Fibroblast of lung (primary cell): ENCODE results near the gene TRAFD1. TPM values are rescaled to one million over a fixed set of nuclear protein-coding genes. Genes with fewer than 3 reads are reported as not detected.

Source experiments
- DNase-seq, 2 donors: peaks; one replicate each; pipeline versions ENCODE4 v3.0.0 to v3.0.0-alpha.2; 2010; ENCODE audit warnings: low read depth in 2 of 2
- H2AFZ ChIP-seq: 2 replicates; pipeline ENCODE4 v1.5.1; 2012; ENCODE audit warnings: low read length, control low read depth, inconsistent platforms
- H3K27ac ChIP-seq: 2 replicates; pipeline ENCODE4 v1.5.1; 2011; ENCODE audit warnings: low read length, control low read depth; ENCODE audit not compliant: insufficient read depth
- H3K27me3 ChIP-seq: 2 replicates; pipeline ENCODE4 v1.5.1; 2011; ENCODE audit warnings: mild to moderate bottlenecking, low read length; ENCODE audit not compliant: control insufficient read depth, insufficient read depth
- H3K36me3 ChIP-seq: 2 replicates; pipeline ENCODE4 v1.5.1; 2011; ENCODE audit warnings: low read length; ENCODE audit not compliant: control insufficient read depth, insufficient read depth
- H3K4me1 ChIP-seq: 2 replicates; pipeline ENCODE4 v1.5.1; 2011; ENCODE audit warnings: low read length; ENCODE audit not compliant: control insufficient read depth, insufficient read depth; ENCODE audit errors: extremely low read depth
- H3K4me2 ChIP-seq: 2 replicates; pipeline ENCODE4 v1.5.1; 2011; ENCODE audit warnings: low read length, control low read depth; ENCODE audit not compliant: insufficient read depth; ENCODE audit errors: extremely low read depth
- H3K4me3 ChIP-seq, 4 experiments: fragments of 200-600 bp in 1 of 4; sonication (generic) in 1 of 4; replicated peaks in 1 of 4; 2 replicates each; pipeline ENCODE4 v1.5.1; 2011 to 2016; ENCODE audit warnings: low read length in 4 of 4, low read depth in 3 of 4, mild to moderate bottlenecking in 3 of 4, control low read depth in 2 of 4, inconsistent platforms in 1 of 4, mixed read lengths in 1 of 4; ENCODE audit not compliant: insufficient read depth in 1 of 4; ENCODE audit errors: control extremely low read depth in 1 of 4
- H3K79me2 ChIP-seq: 2 replicates; pipeline ENCODE4 v1.5.1; 2012; ENCODE audit warnings: mild to moderate bottlenecking, low read length, inconsistent platforms; ENCODE audit not compliant: control insufficient read depth, insufficient read depth
- H3K9ac ChIP-seq: 2 replicates; pipeline ENCODE4 v1.5.1; 2011; ENCODE audit warnings: mild to moderate bottlenecking, low read length, control low read depth; ENCODE audit not compliant: insufficient read depth
- H3K9me3 ChIP-seq: 2 replicates; pipeline ENCODE4 v1.5.1; 2012; ENCODE audit warnings: low read depth, low read length; ENCODE audit not compliant: control insufficient read depth, insufficient read depth
- H4K20me1 ChIP-seq: 2 replicates; pipeline ENCODE4 v1.5.1; 2011; ENCODE audit warnings: low read length; ENCODE audit not compliant: control insufficient read depth, insufficient read depth; ENCODE audit errors: extremely low read depth
- EZH2 ChIP-seq: IDR thresholded peaks from 2 replicates; pipeline ENCODE4 v1.5.1; 2012; ENCODE audit warnings: low read length, control low read depth, mild to moderate bottlenecking; ENCODE audit errors: missing control alignments
- polyA plus RNA-seq, 2 donors: library from polyadenylated mRNA; depleted of rRNA in 1 of 2; stranded (reverse) in 1 of 2; unstranded in 1 of 2; fragments of >200 nt; gene quantifications; 2 replicates each; pipeline ENCODE4 v1.2.1, GENCODE V29; 2011 to 2012; ENCODE audit warnings: missing spikeins in 1 of 2
- total RNA-seq: library from RNA; depleted of rRNA; stranded (reverse); fragments of >200 nt; gene quantifications from 2 replicates; pipeline ENCODE4 v1.2.1, GENCODE V29; 2014
- TF ChIP-seq, protein P1 (sequence below), 2 donors: IDR thresholded peaks in 1 of 2; conservative IDR thresholded peaks in 1 of 2; 1 replicate in 1 of 2; 2 replicates in 1 of 2; pipeline ENCODE4 v1.5.1; 2011 to 2012; ENCODE audit warnings: low read length in 2 of 2, control low read depth in 1 of 2, inconsistent platforms in 1 of 2, low read depth in 1 of 2, mild to moderate bottlenecking in 1 of 2

TRAFD1 gene
- total and polyA plus RNA-seq, 2 donors (not counting 1 experiment from before 2014, with no cell fraction given), result 42.5 to 83.4 TPM

- no peak for TF ChIP-seq EZH2
- TF ChIP-seq, protein P1, sequence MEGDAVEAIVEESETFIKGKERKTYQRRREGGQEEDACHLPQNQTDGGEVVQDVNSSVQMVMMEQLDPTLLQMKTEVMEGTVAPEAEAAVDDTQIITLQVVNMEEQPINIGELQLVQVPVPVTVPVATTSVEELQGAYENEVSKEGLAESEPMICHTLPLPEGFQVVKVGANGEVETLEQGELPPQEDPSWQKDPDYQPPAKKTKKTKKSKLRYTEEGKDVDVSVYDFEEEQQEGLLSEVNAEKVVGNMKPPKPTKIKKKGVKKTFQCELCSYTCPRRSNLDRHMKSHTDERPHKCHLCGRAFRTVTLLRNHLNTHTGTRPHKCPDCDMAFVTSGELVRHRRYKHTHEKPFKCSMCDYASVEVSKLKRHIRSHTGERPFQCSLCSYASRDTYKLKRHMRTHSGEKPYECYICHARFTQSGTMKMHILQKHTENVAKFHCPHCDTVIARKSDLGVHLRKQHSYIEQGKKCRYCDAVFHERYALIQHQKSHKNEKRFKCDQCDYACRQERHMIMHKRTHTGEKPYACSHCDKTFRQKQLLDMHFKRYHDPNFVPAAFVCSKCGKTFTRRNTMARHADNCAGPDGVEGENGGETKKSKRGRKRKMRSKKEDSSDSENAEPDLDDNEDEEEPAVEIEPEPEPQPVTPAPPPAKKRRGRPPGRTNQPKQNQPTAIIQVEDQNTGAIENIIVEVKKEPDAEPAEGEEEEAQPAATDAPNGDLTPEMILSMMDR (conservative IDR thresholded peaks at IDR 0.05 in 1 of 2, IDR thresholded peaks at IDR 0.05 in 1 of 2; ENCODE audit: low read depth in 1 of 2, low read length in 2 of 2), result no peak
- Histone ChIP-seq H3K4me1 (no peaks in the 10 kb centered on the region), H3K4me2 (no peak overlapping the region), H3K9ac (no peak overlapping the region), H3K36me3 (peaks cover 19% of the 10 kb centered on the region), H3K27me3 (no peaks in the 10 kb centered on the region), H3K27ac (no peak overlapping the region), H3K79me2 (no peaks in the 10 kb centered on the region), H3K9me3 (no peaks in the 10 kb centered on the region), H4K20me1 (no peaks in the 10 kb centered on the region), H3K4me3 (no peak overlapping the region), H2AFZ (no peak overlapping the region)
- DNase-seq, result no peak
These were observed 69.4 kb downstream of the TRAFD1 start for GRCh38 chr12:112194601-112195247.

GRCh38 chr12:112196196-112196875 is 71.0 kb downstream of the TRAFD1 start:
- Histone ChIP-seq H3K4me1 (no peaks in the 10 kb centered on the region), H3K4me2 (no peak overlapping the region), H3K27ac (no peak overlapping the region), H3K27me3 (no peaks in the 10 kb centered on the region), H3K79me2 (no peaks in the 10 kb centered on the region), H3K9ac (no peak overlapping the region), H3K4me3 (no peak overlapping the region), H3K9me3 (no peaks in the 10 kb centered on the region), H3K36me3 (peaks cover 17% of the 10 kb centered on the region), H2AFZ (no peak overlapping the region), H4K20me1 (no peaks in the 10 kb centered on the region)
- TF ChIP-seq, protein P1 (conservative IDR thresholded peaks at IDR 0.05 in 1 of 2, IDR thresholded peaks at IDR 0.05 in 1 of 2; ENCODE audit: low read depth in 1 of 2, low read length in 2 of 2), result no peak
- TF ChIP-seq EZH2, result no peak
- DNase-seq, result no peak

DNA sequence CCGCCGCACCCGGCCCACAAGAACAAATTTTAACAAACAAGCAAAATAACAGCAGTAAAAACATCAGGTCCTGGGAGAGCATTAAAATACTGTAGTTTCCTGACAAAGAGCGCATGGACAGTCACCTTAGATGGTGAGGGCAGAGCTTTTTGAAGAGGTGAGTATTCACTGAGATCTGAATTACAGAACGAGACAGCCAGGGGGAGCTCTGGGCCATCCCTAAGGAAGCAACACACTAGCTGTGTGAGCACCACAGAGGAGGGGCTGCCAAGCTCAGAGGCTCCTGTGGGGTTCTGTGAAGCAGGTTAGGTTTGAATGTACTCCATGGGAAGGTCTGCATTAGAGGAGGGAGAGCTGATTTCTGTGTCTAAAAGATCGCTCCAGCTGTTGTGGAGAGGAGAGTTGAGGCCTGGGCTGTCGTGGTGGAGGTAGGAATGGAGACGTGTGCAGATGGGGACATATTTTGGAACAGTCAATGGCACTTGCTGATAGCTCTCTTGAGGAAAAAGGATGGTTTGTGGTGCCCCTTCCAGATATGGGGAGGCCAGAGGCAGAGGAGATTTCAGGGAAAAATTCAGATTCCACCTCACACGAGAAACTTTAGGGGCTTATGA is 72.9 kb downstream of the TRAFD1 start:
- no peak overlapping the region for H3K4me2 ChIP-seq
- DNase-seq, result peak; percentile 42 to 61
- H3K9ac ChIP-seq, result no peak overlapping the region
- no peaks in the 10 kb centered on the region for H3K27me3 ChIP-seq
- no peaks in the 10 kb centered on the region for H3K79me2 ChIP-seq
- H3K27ac ChIP-seq, result no peak overlapping the region
- H4K20me1 ChIP-seq, result no peaks in the 10 kb centered on the region
- TF ChIP-seq, protein P1 (conservative IDR thresholded peaks at IDR 0.05 in 1 of 2, IDR thresholded peaks at IDR 0.05 in 1 of 2; ENCODE audit: low read depth in 1 of 2, low read length in 2 of 2), result peak; percentile 67 to 75
- no peak for TF ChIP-seq EZH2
- no peak overlapping the region for H2AFZ ChIP-seq
- peaks cover 14% of the 10 kb centered on the region for H3K36me3 ChIP-seq
- H3K4me1 ChIP-seq, result no peaks in the 10 kb centered on the region
- no peak overlapping the region for H3K4me3 ChIP-seq
- no peaks in the 10 kb centered on the region for H3K9me3 ChIP-seq
